Neutrophil (primary cell): ENCODE data around the gene TNFAIP1.

Experiments
- H3K27ac ChIP-seq: fragments of 200-600 bp; sonication (generic); 2 replicates; pipeline ENCODE4 v1.5.1; 2016; ENCODE audit warnings: mild to moderate bottlenecking, moderate library complexity
- H3K27me3 ChIP-seq: fragments of 200-600 bp; sonication (generic); 2 replicates; pipeline ENCODE4 v1.6.0; 2016; ENCODE audit warnings: mild to moderate bottlenecking
- H3K36me3 ChIP-seq: fragments of 200-600 bp; sonication (generic); 2 replicates; pipeline ENCODE4 v1.5.1; 2017
- H3K4me1 ChIP-seq, 2 experiments: fragments of 200-600 bp in 1 of 2; sonication (generic) in 1 of 2; 1 replicate in 1 of 2; 2 replicates in 1 of 2; pipeline versions ENCODE4 v1.5.1 to v1.6.1; 2013 to 2016; ENCODE audit warnings: low read depth in 1 of 2, low read length in 1 of 2, mild to moderate bottlenecking in 1 of 2, moderate library complexity in 1 of 2; ENCODE audit not compliant: control insufficient read depth in 1 of 2, insufficient read depth in 1 of 2
- H3K4me3 ChIP-seq, 2 experiments: fragments of 200-600 bp in 1 of 2; sonication (generic) in 1 of 2; 1 replicate in 1 of 2; 2 replicates in 1 of 2; pipeline ENCODE4 v1.5.1; 2013 to 2016; ENCODE audit warnings: low read depth in 1 of 2, low read length in 1 of 2, mild to moderate bottlenecking in 1 of 2, moderate library complexity in 1 of 2
- H3K9me3 ChIP-seq: fragments of 200-600 bp; sonication (generic); 2 replicates; pipeline ENCODE4 v1.5.1; 2016
- TF ChIP-seq, protein P1 (sequence below): fragments of 200-600 bp; sonication (generic); IDR thresholded peaks from 2 replicates; pipeline ENCODE4 v1.5.1; 2016; ENCODE audit warnings: antibody characterized with exemption

The TNFAIP1 gene

DNA sequence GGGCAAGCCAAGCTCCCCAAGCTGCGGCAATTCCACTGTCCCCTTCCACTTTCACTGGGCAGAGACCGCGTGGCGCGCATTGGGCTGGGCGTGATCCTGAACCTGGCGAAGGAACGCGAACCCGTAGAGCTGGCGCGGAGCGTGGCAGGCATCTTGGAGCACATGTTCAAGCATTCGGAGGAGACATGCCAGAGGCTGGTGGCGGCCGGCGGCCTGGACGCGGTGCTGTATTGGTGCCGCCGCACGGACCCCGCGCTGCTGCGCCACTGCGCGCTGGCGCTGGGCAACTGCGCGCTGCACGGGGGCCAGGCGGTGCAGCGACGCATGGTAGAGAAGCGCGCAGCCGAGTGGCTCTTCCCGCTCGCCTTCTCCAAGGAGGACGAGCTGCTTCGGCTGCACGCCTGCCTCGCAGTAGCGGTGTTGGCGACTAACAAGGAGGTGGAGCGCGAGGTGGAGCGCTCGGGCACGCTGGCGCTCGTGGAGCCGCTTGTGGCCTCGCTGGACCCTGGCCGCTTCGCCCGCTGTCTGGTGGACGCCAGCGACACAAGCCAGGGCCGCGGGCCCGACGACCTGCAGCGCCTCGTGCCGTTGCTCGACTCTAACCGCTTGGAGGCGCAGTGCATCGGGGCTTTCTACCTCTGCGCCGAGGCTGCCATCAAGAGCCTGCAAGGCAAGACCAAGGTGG lies 45.7 kb downstream of the TNFAIP1 start:
- peaks cover 64% of the 10 kb centered on the region for H3K27me3 ChIP-seq
- TF ChIP-seq, protein P1, sequence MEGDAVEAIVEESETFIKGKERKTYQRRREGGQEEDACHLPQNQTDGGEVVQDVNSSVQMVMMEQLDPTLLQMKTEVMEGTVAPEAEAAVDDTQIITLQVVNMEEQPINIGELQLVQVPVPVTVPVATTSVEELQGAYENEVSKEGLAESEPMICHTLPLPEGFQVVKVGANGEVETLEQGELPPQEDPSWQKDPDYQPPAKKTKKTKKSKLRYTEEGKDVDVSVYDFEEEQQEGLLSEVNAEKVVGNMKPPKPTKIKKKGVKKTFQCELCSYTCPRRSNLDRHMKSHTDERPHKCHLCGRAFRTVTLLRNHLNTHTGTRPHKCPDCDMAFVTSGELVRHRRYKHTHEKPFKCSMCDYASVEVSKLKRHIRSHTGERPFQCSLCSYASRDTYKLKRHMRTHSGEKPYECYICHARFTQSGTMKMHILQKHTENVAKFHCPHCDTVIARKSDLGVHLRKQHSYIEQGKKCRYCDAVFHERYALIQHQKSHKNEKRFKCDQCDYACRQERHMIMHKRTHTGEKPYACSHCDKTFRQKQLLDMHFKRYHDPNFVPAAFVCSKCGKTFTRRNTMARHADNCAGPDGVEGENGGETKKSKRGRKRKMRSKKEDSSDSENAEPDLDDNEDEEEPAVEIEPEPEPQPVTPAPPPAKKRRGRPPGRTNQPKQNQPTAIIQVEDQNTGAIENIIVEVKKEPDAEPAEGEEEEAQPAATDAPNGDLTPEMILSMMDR = no peak
- no peaks in the 10 kb centered on the region for H3K36me3 ChIP-seq
- no peak overlapping the region for H3K27ac ChIP-seq
- no peak overlapping the region for H3K4me3 ChIP-seq
- no peaks in the 10 kb centered on the region for H3K9me3 ChIP-seq
- peaks cover 13 to 29% of the 10 kb centered on the region in 2 experiments for H3K4me1 ChIP-seq

DNA sequence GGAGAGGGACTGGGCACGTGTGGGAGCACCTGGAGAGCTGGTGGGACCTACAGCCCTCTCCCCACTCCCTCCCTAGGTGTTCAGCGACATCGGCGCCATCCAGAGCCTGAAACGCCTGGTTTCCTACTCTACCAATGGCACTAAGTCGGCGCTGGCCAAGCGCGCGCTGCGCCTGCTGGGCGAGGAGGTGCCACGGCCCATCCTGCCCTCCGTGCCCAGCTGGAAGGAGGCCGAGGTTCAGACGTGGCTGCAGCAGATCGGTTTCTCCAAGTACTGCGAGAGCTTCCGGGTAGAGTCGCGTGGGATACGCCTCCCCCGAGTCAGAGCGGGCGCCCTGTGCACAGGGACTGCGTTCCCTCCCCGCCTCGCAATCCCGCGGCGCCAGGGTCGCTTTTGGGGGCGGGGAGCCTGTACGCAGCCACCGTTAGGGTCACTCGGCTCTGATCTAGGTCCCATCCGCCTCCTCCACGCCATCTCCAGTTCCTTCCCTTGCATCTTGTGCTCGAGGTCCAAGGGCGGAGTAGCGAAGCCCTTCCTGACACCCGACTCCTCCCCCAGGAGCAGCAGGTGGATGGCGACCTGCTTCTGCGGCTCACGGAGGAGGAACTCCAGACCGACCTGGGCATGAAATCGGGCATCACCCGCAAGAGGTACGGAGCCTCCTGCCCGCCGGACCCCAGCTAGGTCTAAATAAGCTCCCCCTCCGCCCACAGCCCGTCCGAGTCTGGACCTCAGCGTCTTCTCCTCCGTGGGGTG lies 48.9 kb downstream of the TNFAIP1 start:
- no peak overlapping the region for H3K27ac ChIP-seq
- peak overlapping the region; percentile 20 to 52 for H3K4me3 ChIP-seq
- H3K4me1 ChIP-seq = peaks cover 13 to 29% of the 10 kb centered on the region in 2 experiments
- TF ChIP-seq, protein P1 = no peak
- H3K36me3 ChIP-seq = no peaks in the 10 kb centered on the region
- H3K27me3 ChIP-seq = peaks cover 58% of the 10 kb centered on the region
- H3K9me3 ChIP-seq = no peaks in the 10 kb centered on the region

DNA sequence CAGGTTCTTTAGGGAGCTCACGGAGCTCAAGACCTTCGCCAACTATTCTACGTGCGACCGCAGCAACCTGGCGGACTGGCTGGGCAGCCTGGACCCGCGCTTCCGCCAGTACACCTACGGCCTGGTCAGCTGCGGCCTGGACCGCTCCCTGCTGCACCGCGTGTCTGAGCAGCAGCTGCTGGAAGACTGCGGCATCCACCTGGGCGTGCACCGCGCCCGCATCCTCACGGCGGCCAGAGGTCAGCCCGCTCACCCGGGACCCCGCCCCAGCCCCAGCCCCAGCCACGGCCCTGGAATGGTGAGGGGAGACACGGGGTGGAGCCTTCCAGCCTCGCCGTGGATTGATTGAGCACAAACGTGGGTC lies 49.5 kb downstream of the TNFAIP1 start:
- H3K4me1 ChIP-seq = peaks cover 13 to 29% of the 10 kb centered on the region in 2 experiments
- TF ChIP-seq, protein P1 = no peak
- H3K27me3 ChIP-seq = peaks cover 58% of the 10 kb centered on the region
- peak overlapping the region in 1 of 2 experiments; percentile 52 for H3K4me3 ChIP-seq
- no peaks in the 10 kb centered on the region for H3K9me3 ChIP-seq
- no peak overlapping the region for H3K27ac ChIP-seq
- H3K36me3 ChIP-seq = no peaks in the 10 kb centered on the region

DNA sequence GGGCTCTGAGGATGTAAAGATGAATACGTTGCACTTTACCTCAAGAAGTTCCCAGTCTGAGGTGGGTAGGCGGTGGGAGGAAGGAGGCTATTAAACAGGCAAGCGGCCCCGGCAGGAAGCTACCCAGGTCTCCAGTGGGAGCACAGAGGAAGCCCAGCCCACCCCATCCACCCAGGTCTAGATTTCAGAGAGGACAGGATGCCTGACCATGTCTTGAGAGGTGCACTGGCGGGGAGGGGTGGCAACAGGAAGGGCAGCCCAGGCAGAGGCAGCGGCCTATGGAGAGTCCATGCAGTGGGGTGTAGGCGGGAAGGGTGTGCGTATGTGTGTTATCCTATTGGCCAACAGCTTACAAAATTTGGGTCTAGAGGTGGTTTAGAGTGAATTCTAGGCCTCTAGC lies 49.8 kb downstream of the TNFAIP1 start:
- Histone ChIP-seq H3K4me3 (peak overlapping the region in 1 of 2 experiments; percentile 52), H3K36me3 (no peaks in the 10 kb centered on the region), H3K27ac (no peak overlapping the region), H3K27me3 (peaks cover 54% of the 10 kb centered on the region), H3K9me3 (no peaks in the 10 kb centered on the region), H3K4me1 (peaks cover 13 to 26% of the 10 kb centered on the region in 2 experiments)
- TF ChIP-seq, protein P1 = no peak

DNA sequence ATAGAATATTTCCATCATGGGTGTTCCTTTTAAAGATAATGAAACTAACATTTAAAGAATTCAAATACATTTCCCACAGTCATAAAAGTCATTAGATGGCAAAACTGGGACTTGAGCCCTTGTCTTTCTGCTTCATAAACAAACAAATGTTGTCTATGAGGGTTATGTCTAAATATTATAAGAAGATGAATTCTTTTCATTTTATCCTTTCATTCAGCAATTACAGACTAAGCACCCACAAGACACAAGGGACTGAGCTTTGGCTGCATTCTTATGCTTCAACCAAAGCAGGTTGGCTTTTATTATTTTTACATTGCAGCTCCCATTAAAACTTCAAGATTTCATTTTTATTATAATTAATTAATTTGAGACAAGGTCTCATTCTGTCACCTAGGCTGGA lies 50.8 kb downstream of the TNFAIP1 start:
- TF ChIP-seq, protein P1 = no peak
- H3K27me3 ChIP-seq = peaks cover 44% of the 10 kb centered on the region
- no peak overlapping the region for H3K4me3 ChIP-seq
- no peaks in the 10 kb centered on the region for H3K9me3 ChIP-seq
- H3K36me3 ChIP-seq = no peaks in the 10 kb centered on the region
- peaks cover 7 to 20% of the 10 kb centered on the region in 2 experiments for H3K4me1 ChIP-seq
- H3K27ac ChIP-seq = no peak overlapping the region
